ENCODE results near the gene THOC1. TPM values are rescaled to one million over a fixed set of nuclear protein-coding genes. Genes with fewer than 3 reads are reported as not detected.

Gene THOC1
- total RNA-seq, 6 experiments from 2014 or later, result 11.0 to 16.0 (median 12.6) TPM

- Histone ChIP-seq H3K4me3 (no peak overlapping the region), H3K9me3 (no peaks in the 10 kb centered on the region), H3K4me1 (no peaks in the 10 kb centered on the region), H3K27ac (no peak overlapping the region), H3K27me3 (no peaks in the 10 kb centered on the region), H3K36me3 (no peaks in the 10 kb centered on the region)
- no peak for DNase-seq
- 75% methylated on average over 2 of the region's 2 CpGs for WGBS (ENCODE audit: insufficient coverage, low coverage, low lambda C conversion rate, missing lambda C conversion rate)
- intact Hi-C loops (cut with DNase I), result no loop called here
- no peak for TF ChIP-seq CTCF (IDR thresholded peaks at IDR 0.05)
- TF ChIP-seq POLR2A (IDR thresholded peaks at IDR 0.05), result no peak
- ATAC-seq, result no peak
Measured at GRCh38 chr18:303607-304006, 35.8 kb upstream of the THOC1 start.

- DNase-seq (no peak), ATAC-seq (no peak)
- WGBS (ENCODE audit: insufficient coverage, low coverage, low lambda C conversion rate, missing lambda C conversion rate), result 86% methylated on average over 1 of the region's 1 CpG
- Histone ChIP-seq H3K4me1 (no peaks in the 10 kb centered on the region), H3K27me3 (no peaks in the 10 kb centered on the region), H3K36me3 (no peaks in the 10 kb centered on the region), H3K27ac (no peak overlapping the region), H3K4me3 (no peak overlapping the region), H3K9me3 (no peaks in the 10 kb centered on the region)
- intact Hi-C loops (cut with DNase I), result no loop called here
- no peak for TF ChIP-seq CTCF (IDR thresholded peaks at IDR 0.05)
- TF ChIP-seq POLR2A (IDR thresholded peaks at IDR 0.05), result no peak
Measured at GRCh38 chr18:303011-303410, 35.2 kb upstream of the THOC1 start.

GRCh38 chr18:302097-302496 lies 34.2 kb upstream of the THOC1 start:
- intact Hi-C loops (cut with DNase I), result no loop called here
- Histone ChIP-seq H3K4me3 (no peak overlapping the region), H3K27me3 (no peaks in the 10 kb centered on the region), H3K27ac (no peak overlapping the region), H3K4me1 (no peaks in the 10 kb centered on the region), H3K9me3 (no peaks in the 10 kb centered on the region), H3K36me3 (no peaks in the 10 kb centered on the region)
- WGBS (ENCODE audit: insufficient coverage, low coverage, low lambda C conversion rate, missing lambda C conversion rate), result 41% methylated on average over 7 of the region's 7 CpGs
- DNase-seq (no peak), ATAC-seq (no peak)
- TF ChIP-seq CTCF (IDR thresholded peaks at IDR 0.05) (no peak), POLR2A (IDR thresholded peaks at IDR 0.05) (no peak)

GRCh38 chr18:297936-298335 lies 30.1 kb upstream of the THOC1 start:
- TF ChIP-seq CTCF (IDR thresholded peaks at IDR 0.05) (no peak), POLR2A (IDR thresholded peaks at IDR 0.05) (no peak)
- no peak overlapping the region for H3K27ac ChIP-seq
- DNase-seq (no peak), ATAC-seq (no peak)
- no peaks in the 10 kb centered on the region for H3K27me3 ChIP-seq
- intact Hi-C loops (cut with DNase I), result no loop called here
- no peak overlapping the region for H3K4me3 ChIP-seq
- WGBS (ENCODE audit: insufficient coverage, low coverage, low lambda C conversion rate, missing lambda C conversion rate), result no CpG with 5 or more reads among the region's 2 CpGs
- H3K36me3 ChIP-seq, result no peaks in the 10 kb centered on the region
- H3K9me3 ChIP-seq, result no peaks in the 10 kb centered on the region
- no peaks in the 10 kb centered on the region for H3K4me1 ChIP-seq

All from right lobe of liver (tissue), 6 donors.